HEK293 (cell line): Measurements from ENCODE around the gene SLC43A1.
A peak's percentile ranks its signal among the peaks of the same experiment; 100 is the strongest.

ENCODE experiments used
- CTCF ChIA-PET: fragments of 350-600 bp; formaldehyde crosslinking; extraction: SDS; loops from one replicate; lab custom pipeline; 2021; ENCODE audit warnings: antibody characterized with exemption; lab: Yijun Ruan, JAX
- POLR2A ChIA-PET: fragments of 300-600 bp; formaldehyde crosslinking; extraction: SDS; loops from one replicate; lab custom pipeline; 2020; ENCODE audit warnings: antibody characterized with exemption, inconsistent platforms; lab: Yijun Ruan, JAX
- H3K27ac ChIP-seq: fragments of 200-500 bp; sonication (Bioruptor generic); 2 replicates; pipeline ENCODE4 v1.5.1; 2014; ENCODE audit warnings: low read depth, low read length, control low read depth, inconsistent platforms; ENCODE audit errors: extremely low read depth
- H3K36me3 ChIP-seq, 2 experiments: fragments of 200-500 bp in 1 of 2; sonication (Bioruptor generic) in 1 of 2; 1 replicate in 1 of 2; 2 replicates in 1 of 2; pipeline ENCODE4 v1.5.1; 2014 to 2017; ENCODE audit warnings: inconsistent platforms in 2 of 2, low read length in 2 of 2; ENCODE audit not compliant: control insufficient read depth in 2 of 2, insufficient read depth in 1 of 2
- H3K4me1 ChIP-seq: fragments of 200-500 bp; sonication (Bioruptor generic); 2 replicates; pipeline ENCODE4 v1.5.1; 2014; ENCODE audit warnings: mild to moderate bottlenecking, low read length, inconsistent platforms; ENCODE audit not compliant: control insufficient read depth, insufficient read depth
- H3K4me3 ChIP-seq: 2 replicates; pipeline ENCODE4 v1.5.1; 2011; ENCODE audit warnings: low read depth, mild to moderate bottlenecking, control low read depth, low read length, moderate library complexity
- H3K9me3 ChIP-seq: fragments of 200-500 bp; sonication (Bioruptor generic); 2 replicates; pipeline ENCODE4 v1.5.1; 2014; ENCODE audit warnings: low read depth, low read length, inconsistent platforms; ENCODE audit not compliant: control insufficient read depth, insufficient read depth
- GLI2 ChIP-seq: fragments of 450-650 bp; formaldehyde crosslinking; IDR thresholded peaks from 2 replicates; pipeline ENCODE4; 2017; ENCODE audit warnings: missing biosample characterization, missing genetic modification characterization, low read depth, borderline replicate concordance
- GLIS2 ChIP-seq: fragments of 450-650 bp; formaldehyde crosslinking; IDR thresholded peaks from 2 replicates; pipeline ENCODE4 v1.5.1; 2016; ENCODE audit warnings: missing biosample characterization, missing genetic modification characterization
- INSM2 ChIP-seq: fragments of 450-650 bp; formaldehyde crosslinking; IDR thresholded peaks from 2 replicates; pipeline ENCODE4 v1.5.1; 2016; ENCODE audit warnings: missing biosample characterization, missing genetic modification characterization
- KLF10 ChIP-seq: fragments of 450-650 bp; IDR thresholded peaks from 2 replicates; pipeline ENCODE4 v1.5.1; 2018; ENCODE audit warnings: missing biosample characterization, mild to moderate bottlenecking, missing genetic modification characterization
- KLF9 ChIP-seq: fragments of 450-650 bp; formaldehyde crosslinking; IDR thresholded peaks from 2 replicates; pipeline ENCODE4 v1.5.1; 2016; ENCODE audit warnings: missing biosample characterization, missing genetic modification characterization, low read depth
- WT1 ChIP-seq: fragments of 450-650 bp; formaldehyde crosslinking; IDR thresholded peaks from 2 replicates; pipeline ENCODE4 v1.5.1; 2016; ENCODE audit warnings: missing biosample characterization, missing genetic modification characterization
- ZBTB7A ChIP-seq: fragments of 450-650 bp; formaldehyde crosslinking; IDR thresholded peaks from 2 replicates; pipeline ENCODE4 v1.5.1; 2016; ENCODE audit warnings: low read depth, missing biosample characterization, missing genetic modification characterization
- ZFP41 ChIP-seq: fragments of 450-650 bp; formaldehyde crosslinking; IDR thresholded peaks from 2 replicates; pipeline ENCODE4 v1.5.1; 2016; ENCODE audit warnings: missing biosample characterization, missing genetic modification characterization, borderline replicate concordance
- ZNF148 ChIP-seq: fragments of 450-650 bp; formaldehyde crosslinking; IDR thresholded peaks from 2 replicates; pipeline ENCODE4 v1.5.0; 2017; ENCODE audit warnings: missing biosample characterization, missing genetic modification characterization, borderline replicate concordance
- ZNF18 ChIP-seq: fragments of 450-650 bp; formaldehyde crosslinking; IDR thresholded peaks from 2 replicates; pipeline ENCODE4 v1.5.1; 2016; ENCODE audit warnings: missing biosample characterization, missing genetic modification characterization
- ZNF19 ChIP-seq: fragments of 450-650 bp; formaldehyde crosslinking; IDR thresholded peaks from 2 replicates; pipeline ENCODE4; 2016; ENCODE audit warnings: missing biosample characterization, missing genetic modification characterization, low read depth
- ZNF2 ChIP-seq: fragments of 450-650 bp; formaldehyde crosslinking; IDR thresholded peaks from 2 replicates; pipeline ENCODE4 v1.5.1; 2016; ENCODE audit warnings: missing biosample characterization, missing genetic modification characterization
- ZNF274 ChIP-seq, 2 experiments: fragments of 200-500 bp in 1 of 2; fragments of 450-650 bp in 1 of 2; sonication (Bioruptor generic) in 1 of 2; formaldehyde crosslinking in 1 of 2; IDR thresholded peaks; 2 replicates each; pipeline versions ENCODE4 v1.5.1 to v1.6.1; 2014 to 2016; ENCODE audit warnings: borderline replicate concordance in 1 of 2, inconsistent platforms in 1 of 2, low read length in 1 of 2, missing biosample characterization in 1 of 2, missing genetic modification characterization in 1 of 2
- ZNF311 ChIP-seq: fragments of 450-650 bp; formaldehyde crosslinking; IDR thresholded peaks from 2 replicates; pipeline ENCODE4 v1.5.1; 2017; ENCODE audit warnings: missing biosample characterization, missing genetic modification characterization, borderline replicate concordance
- ZNF350 ChIP-seq: fragments of 450-650 bp; formaldehyde crosslinking; IDR thresholded peaks from 2 replicates; pipeline ENCODE4 v1.5.0; 2017; ENCODE audit warnings: missing biosample characterization, mild to moderate bottlenecking, missing genetic modification characterization
- ZNF621 ChIP-seq: fragments of 450-650 bp; formaldehyde crosslinking; IDR thresholded peaks from 2 replicates; pipeline ENCODE4 v1.5.1; 2017; ENCODE audit warnings: missing biosample characterization, missing genetic modification characterization
- TF ChIP-seq, protein P1 (sequence below): fragments of 450-650 bp; formaldehyde crosslinking; IDR thresholded peaks from 2 replicates; pipeline ENCODE4 v1.5.1; 2016; ENCODE audit warnings: missing biosample characterization, missing genetic modification characterization

The SLC43A1 gene

DNA sequence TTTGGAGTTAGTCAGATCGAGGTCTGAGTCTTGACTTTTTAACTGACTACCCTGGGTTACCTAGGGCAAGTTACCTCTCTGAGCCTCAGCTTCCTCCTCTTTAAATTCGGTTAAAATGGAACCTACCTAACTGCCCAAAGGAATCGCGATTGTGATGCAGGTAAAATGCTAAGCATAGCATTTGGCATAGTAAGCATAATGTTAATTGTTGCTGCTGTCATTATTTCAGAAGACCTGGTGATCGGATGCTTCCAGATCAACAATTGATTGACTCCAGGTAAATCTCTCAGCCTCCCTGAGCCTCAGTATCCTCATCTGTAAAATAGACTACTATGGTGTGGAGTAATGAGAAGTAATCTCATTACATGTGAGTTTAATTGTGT is 550 bp upstream of the SLC43A1 start:
- no peaks in the 10 kb centered on the region for H3K9me3 ChIP-seq
- CTCF ChIA-PET, result interaction anchor here (0.6 to 6.7 kb wide), 9 partner anchors 11 to 262 kb away, joined by 3 to 71 read pairs (median 5); no protein-coding TSS in a partner anchor
- H3K27ac ChIP-seq, result no peak overlapping the region
- H3K4me1 ChIP-seq, result no peaks in the 10 kb centered on the region
- TF ChIP-seq ZFP41 (tag by site-specific recombination) (no peak), ZNF2 (no peak), ZNF148 (tag by site-specific recombination) (no peak), WT1 (tag by site-specific recombination) (no peak), ZNF274 (IDR thresholded peaks at IDR 0.05; ENCODE audit: low read length) (no peak), ZNF274 (tag by site-specific recombination; IDR thresholded peaks at IDR 0.05; ENCODE audit: borderline replicate concordance) (no peak), ZNF621 (tag by site-specific recombination) (no peak), GLIS2 (no peak), GLI2 (no peak), KLF9 (tag by site-specific recombination) (no peak), KLF10 (tag by site-specific recombination) (no peak), ZNF18 (tag by site-specific recombination) (no peak), ZBTB7A (tag by site-specific recombination) (no peak), ZNF350 (tag by site-specific recombination) (no peak), ZNF19 (tag by site-specific recombination) (no peak), INSM2 (tag by site-specific recombination) (no peak), ZNF311 (tag by site-specific recombination) (no peak)
- TF ChIP-seq, protein P1, sequence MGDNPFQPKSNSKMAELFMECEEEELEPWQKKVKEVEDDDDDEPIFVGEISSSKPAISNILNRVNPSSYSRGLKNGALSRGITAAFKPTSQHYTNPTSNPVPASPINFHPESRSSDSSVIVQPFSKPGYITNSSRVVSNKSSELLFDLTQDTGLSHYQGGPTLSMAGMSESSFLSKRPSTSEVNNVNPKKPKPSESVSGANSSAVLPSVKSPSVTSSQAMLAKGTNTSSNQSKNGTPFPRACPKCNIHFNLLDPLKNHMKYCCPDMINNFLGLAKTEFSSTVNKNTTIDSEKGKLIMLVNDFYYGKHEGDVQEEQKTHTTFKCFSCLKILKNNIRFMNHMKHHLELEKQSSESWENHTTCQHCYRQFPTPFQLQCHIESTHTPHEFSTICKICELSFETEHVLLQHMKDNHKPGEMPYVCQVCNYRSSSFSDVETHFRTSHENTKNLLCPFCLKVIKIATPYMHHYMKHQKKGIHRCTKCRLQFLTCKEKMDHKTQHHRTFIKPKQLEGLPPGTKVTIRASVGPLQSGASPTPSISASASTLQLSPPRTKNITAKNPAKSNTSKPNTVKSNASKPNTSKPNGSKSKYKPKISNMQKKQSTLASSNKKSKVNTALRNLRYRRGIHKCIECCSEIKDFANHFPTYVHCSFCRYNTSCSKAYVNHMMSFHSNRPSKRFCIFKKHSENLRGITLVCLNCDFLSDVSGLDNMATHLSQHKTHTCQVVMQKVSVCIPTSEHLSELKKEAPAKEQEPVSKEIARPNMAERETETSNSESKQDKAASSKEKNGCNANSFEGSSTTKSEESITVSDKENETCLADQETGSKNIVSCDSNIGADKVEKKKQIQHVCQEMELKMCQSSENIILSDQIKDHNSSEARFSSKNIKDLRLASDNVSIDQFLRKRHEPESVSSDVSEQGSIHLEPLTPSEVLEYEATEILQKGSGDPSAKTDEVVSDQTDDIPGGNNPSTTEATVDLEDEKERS (tag by site-specific recombination), result no peak
- H3K4me3 ChIP-seq, result peak overlapping the region; percentile 59
- no peaks in the 10 kb centered on the region for H3K36me3 ChIP-seq
- POLR2A ChIA-PET, result interaction anchor here (0.7 to 2.7 kb wide), 5 partner anchors 8 to 124 kb away, joined by 3 to 15 read pairs (median 4); no protein-coding TSS in a partner anchor
